ENCODE data around the gene LAMA3.

DNA sequence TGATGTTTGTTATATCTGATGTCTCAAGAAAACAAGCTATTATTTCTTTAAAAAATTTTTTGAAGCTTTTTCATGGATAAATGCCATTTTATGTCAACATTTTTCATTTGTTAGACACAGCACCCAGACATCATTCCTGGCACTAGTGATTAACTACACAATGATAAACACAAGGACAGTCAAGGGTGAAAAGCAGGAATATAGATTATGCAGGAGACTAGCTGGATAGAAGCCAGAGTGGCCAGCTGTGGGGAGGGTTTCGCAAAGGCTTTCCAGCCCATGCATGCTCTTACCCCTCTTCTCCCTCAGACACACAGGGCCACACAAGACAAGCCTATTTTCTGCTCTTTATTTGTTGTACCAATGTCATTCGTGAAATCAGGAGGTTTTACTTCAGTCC is 198.2 kb downstream of the LAMA3 start:
- TF ChIP-seq, protein P1, sequence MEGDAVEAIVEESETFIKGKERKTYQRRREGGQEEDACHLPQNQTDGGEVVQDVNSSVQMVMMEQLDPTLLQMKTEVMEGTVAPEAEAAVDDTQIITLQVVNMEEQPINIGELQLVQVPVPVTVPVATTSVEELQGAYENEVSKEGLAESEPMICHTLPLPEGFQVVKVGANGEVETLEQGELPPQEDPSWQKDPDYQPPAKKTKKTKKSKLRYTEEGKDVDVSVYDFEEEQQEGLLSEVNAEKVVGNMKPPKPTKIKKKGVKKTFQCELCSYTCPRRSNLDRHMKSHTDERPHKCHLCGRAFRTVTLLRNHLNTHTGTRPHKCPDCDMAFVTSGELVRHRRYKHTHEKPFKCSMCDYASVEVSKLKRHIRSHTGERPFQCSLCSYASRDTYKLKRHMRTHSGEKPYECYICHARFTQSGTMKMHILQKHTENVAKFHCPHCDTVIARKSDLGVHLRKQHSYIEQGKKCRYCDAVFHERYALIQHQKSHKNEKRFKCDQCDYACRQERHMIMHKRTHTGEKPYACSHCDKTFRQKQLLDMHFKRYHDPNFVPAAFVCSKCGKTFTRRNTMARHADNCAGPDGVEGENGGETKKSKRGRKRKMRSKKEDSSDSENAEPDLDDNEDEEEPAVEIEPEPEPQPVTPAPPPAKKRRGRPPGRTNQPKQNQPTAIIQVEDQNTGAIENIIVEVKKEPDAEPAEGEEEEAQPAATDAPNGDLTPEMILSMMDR (IDR thresholded peaks at IDR 0.05) = no peak
- TF ChIP-seq POLR2A (IDR thresholded peaks at IDR 0.05) = no peak
